Smooth muscle cell (in vitro differentiated cells): ENCODE results near the gene CYP4F2. TPM values are rescaled to one million over a fixed set of nuclear protein-coding genes. Genes with fewer than 3 reads are reported as not detected.
"Not testable (repeated sequence)": the region's sequence is repeated elsewhere in the genome, so short reads cannot be mapped to it uniquely, and the experiment has no call there.

ENCODE experiments used
- DNase-seq: peaks from one replicate; lab custom pipeline; 2025; ENCODE audit not compliant: unreplicated experiment; lab: John Stamatoyannopoulos, UW
- H2AFZ ChIP-seq: fragments of 200-600 bp; sonication (generic); 2 replicates; pipeline ENCODE4 v1.6.0; 2016; ENCODE audit warnings: antibody characterized with exemption, low read depth, mild to moderate bottlenecking
- H3F3A ChIP-seq: fragments of 200-600 bp; sonication (generic); 2 replicates; pipeline ENCODE4 v1.6.0; 2017; ENCODE audit warnings: antibody characterized with exemption, low read depth
- H3K27ac ChIP-seq: fragments of 200-600 bp; sonication (generic); 2 replicates; pipeline ENCODE4 v1.5.1; 2016; ENCODE audit warnings: low read depth, mild to moderate bottlenecking
- H3K27me3 ChIP-seq: fragments of 200-600 bp; sonication (generic); 2 replicates; pipeline ENCODE4 v1.6.1; 2016; ENCODE audit warnings: low read depth, mild to moderate bottlenecking
- H3K36me3 ChIP-seq: fragments of 200-600 bp; sonication (generic); 2 replicates; pipeline ENCODE4 v1.5.1; 2016; ENCODE audit warnings: low read depth
- H3K4me1 ChIP-seq: fragments of 200-600 bp; sonication (generic); 2 replicates; pipeline ENCODE4 v1.5.1; 2016; ENCODE audit warnings: low read depth
- H3K4me2 ChIP-seq: fragments of 200-600 bp; sonication (generic); 2 replicates; pipeline ENCODE4 v1.6.0; 2016; ENCODE audit warnings: mild to moderate bottlenecking
- H3K4me3 ChIP-seq: fragments of 200-600 bp; sonication (generic); 2 replicates; pipeline ENCODE4 v1.5.1; 2016; ENCODE audit warnings: mild to moderate bottlenecking
- H3K79me2 ChIP-seq: fragments of 200-600 bp; sonication (generic); 2 replicates; pipeline ENCODE4 v1.6.0; 2016; ENCODE audit warnings: low read depth, mild to moderate bottlenecking
- H3K9ac ChIP-seq: fragments of 200-600 bp; sonication (generic); 2 replicates; pipeline ENCODE4 v1.6.0; 2016; ENCODE audit warnings: low read depth
- H3K9me3 ChIP-seq: fragments of 200-600 bp; sonication (generic); replicated peaks from 2 replicates; pipeline ENCODE4 v1.5.1; 2016; ENCODE audit warnings: low read depth
- H4K20me1 ChIP-seq: fragments of 200-600 bp; sonication (generic); 2 replicates; pipeline ENCODE4 v1.6.0; 2016; ENCODE audit warnings: low read depth
- WGBS: methylation state at CpG from one replicate; pipeline ENCODE4 v1.1.7; 2016; ENCODE audit warnings: low lambda C conversion rate; 5-methylcytosine and 5-hydroxymethylcytosine counted together
- polyA plus RNA-seq: library from polyadenylated mRNA; unstranded; fragments of >200 nt; fragmentation: Nextera tagmentation; extraction: Ambion mirVana; gene quantifications from 2 replicates; pipeline ENCODE4 v1.2.1, GENCODE V29; 2016
- total RNA-seq: library from RNA; depleted of rRNA; stranded (reverse); fragments of >200 nt; gene quantifications from 2 replicates; pipeline ENCODE4 v1.2.3, GENCODE V29; 2014
- TF ChIP-seq, protein P1 (sequence below): fragments of 200-600 bp; sonication (generic); IDR thresholded peaks from 2 replicates; pipeline ENCODE4 v1.5.1; 2017; ENCODE audit warnings: borderline replicate concordance, mild to moderate bottlenecking, antibody characterized with exemption; ENCODE audit not compliant: insufficient read depth, poor library complexity, severe bottlenecking

Gene CYP4F2
- total and polyA plus RNA-seq, 2 experiments from 2014 or later = not detected

DNA sequence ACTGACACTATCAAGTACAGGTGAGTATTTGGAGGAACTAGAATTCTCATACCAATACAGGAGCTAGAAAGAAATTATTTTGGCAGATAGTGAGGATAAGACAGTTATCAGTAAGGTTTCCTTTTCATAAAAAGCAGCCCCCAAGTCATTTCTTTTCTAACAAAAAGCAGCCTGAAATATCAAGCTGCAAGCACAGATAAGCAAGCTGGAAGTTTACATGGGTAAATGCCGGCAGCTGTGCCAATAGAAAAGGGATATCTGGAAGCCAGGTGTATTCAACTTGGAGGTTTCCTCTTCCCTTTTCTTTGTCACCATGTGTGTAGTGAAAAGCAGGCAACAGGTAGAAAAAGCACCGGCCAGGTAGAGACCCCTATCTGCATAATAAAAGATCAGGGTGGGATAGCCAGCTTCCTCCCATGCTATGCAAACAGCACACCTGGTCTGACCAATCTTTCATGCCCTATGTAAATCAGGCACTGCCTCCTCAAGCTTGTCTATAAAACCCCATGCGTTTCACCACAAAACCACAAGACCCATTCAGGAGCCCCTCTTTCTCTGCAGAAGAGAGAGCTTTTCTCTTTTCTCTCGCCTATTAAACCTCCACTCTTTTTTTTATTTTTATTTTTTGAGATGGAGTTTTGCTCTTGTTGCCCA, 22.9 kb downstream of the CYP4F2 start:
- no peak overlapping the region for H3K4me3 ChIP-seq
- TF ChIP-seq, protein P1, sequence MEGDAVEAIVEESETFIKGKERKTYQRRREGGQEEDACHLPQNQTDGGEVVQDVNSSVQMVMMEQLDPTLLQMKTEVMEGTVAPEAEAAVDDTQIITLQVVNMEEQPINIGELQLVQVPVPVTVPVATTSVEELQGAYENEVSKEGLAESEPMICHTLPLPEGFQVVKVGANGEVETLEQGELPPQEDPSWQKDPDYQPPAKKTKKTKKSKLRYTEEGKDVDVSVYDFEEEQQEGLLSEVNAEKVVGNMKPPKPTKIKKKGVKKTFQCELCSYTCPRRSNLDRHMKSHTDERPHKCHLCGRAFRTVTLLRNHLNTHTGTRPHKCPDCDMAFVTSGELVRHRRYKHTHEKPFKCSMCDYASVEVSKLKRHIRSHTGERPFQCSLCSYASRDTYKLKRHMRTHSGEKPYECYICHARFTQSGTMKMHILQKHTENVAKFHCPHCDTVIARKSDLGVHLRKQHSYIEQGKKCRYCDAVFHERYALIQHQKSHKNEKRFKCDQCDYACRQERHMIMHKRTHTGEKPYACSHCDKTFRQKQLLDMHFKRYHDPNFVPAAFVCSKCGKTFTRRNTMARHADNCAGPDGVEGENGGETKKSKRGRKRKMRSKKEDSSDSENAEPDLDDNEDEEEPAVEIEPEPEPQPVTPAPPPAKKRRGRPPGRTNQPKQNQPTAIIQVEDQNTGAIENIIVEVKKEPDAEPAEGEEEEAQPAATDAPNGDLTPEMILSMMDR = no peak
- no peak overlapping the region for H3K27ac ChIP-seq
- H3K4me2 ChIP-seq = no peak overlapping the region
- peaks cover 5% of the 10 kb centered on the region for H3K9me3 ChIP-seq
- WGBS = 71% methylated on average over 4 of the region's 4 CpGs
- no peak overlapping the region for H2AFZ ChIP-seq
- DNase-seq = no peak
- H3F3A ChIP-seq = no peaks in the 10 kb centered on the region
- no peaks in the 10 kb centered on the region for H3K79me2 ChIP-seq
- no peaks in the 10 kb centered on the region for H3K27me3 ChIP-seq
- no peak overlapping the region for H3K9ac ChIP-seq
- H4K20me1 ChIP-seq = no peaks in the 10 kb centered on the region
- no peaks in the 10 kb centered on the region for H3K36me3 ChIP-seq
- no peaks in the 10 kb centered on the region for H3K4me1 ChIP-seq

DNA sequence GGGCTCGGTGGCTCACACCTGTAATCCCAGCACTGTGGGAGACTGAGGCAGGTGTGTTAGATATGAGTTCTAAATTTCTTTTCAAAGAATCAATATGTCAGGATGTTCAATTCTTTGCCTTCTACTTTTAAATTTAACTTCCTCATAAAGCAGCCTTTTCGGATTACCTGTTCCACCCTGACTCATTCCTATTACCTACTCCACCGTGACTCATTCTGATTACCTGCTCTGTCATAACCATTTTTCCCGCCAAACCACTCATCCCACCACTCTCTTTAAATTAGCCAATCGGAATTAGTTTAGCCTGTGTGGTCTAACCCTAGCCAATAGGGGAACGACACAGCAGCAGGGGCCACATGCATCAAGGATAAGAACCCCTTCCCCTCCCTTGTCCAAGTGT, 24.1 kb downstream of the CYP4F2 start:
- not testable (repeated sequence) for H4K20me1 ChIP-seq, H3K9me3 ChIP-seq, H3K27ac ChIP-seq, H3K4me2 ChIP-seq, H3K27me3 ChIP-seq, DNase-seq, H2AFZ ChIP-seq, H3K79me2 ChIP-seq, H3K4me3 ChIP-seq, H3K9ac ChIP-seq, H3F3A ChIP-seq, H3K36me3 ChIP-seq, H3K4me1 ChIP-seq
- WGBS = 79% methylated on average over 6 of the region's 6 CpGs

DNA sequence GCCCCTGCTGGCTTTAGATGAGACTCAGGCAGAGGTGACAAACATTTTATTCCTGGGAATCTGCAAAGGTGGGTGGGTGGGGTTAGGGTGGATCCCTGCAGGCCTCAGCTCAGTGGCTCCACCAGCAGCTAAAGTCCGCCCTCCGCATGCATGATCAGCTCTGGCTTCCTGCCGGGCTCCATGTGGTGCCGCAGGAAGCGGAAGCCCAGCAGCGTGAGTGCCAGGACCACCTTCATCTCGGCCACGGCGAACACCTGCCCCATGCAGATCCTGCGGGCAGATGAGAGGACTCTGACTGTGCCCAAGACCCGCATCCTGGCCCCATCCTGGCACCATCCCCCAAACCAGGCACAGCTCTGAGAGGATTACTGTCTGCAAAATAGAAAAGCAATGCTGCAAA, 26.3 kb downstream of the CYP4F2 start:
- TF ChIP-seq, protein P1 = no peak
- H3K4me3 ChIP-seq = no peak overlapping the region
- no peak overlapping the region for H3K9ac ChIP-seq
- H3K27me3 ChIP-seq = no peaks in the 10 kb centered on the region
- H3K27ac ChIP-seq = no peak overlapping the region
- H3K4me2 ChIP-seq = no peak overlapping the region
- no peaks in the 10 kb centered on the region for H3F3A ChIP-seq
- no peak overlapping the region for H2AFZ ChIP-seq
- 91% methylated on average over 11 of the region's 11 CpGs for WGBS
- no peaks in the 10 kb centered on the region for H3K36me3 ChIP-seq
- H3K9me3 ChIP-seq = peaks cover 3% of the 10 kb centered on the region
- H3K79me2 ChIP-seq = no peaks in the 10 kb centered on the region
- no peaks in the 10 kb centered on the region for H4K20me1 ChIP-seq
- H3K4me1 ChIP-seq = no peaks in the 10 kb centered on the region
- DNase-seq = no peak

DNA sequence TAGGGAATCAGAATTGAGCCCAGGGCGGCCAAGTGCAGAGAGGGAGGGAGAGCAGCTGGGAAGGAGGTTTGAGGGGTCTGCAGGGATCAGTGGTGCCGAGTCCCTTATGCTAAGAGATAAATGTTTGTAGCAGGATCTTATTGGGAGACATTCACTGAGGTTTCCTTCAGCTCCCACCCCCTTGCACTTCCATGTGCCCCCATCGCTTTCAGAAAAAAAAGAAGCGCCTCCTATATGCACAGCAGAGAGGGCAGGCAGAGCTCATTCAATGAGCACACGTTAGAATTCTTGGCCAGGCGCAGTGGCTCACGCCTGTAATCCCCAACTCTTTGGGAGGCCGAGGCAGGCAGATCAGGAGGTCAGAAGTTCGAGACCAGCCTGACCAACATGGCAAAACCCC, 28.0 kb downstream of the CYP4F2 start:
- TF ChIP-seq, protein P1 = no peak
- H2AFZ ChIP-seq = no peak overlapping the region
- H3K27ac ChIP-seq = no peak overlapping the region

More for the DNA sequence above, 28.0 kb downstream of the CYP4F2 start:
- H3K9me3 ChIP-seq = peaks cover 5% of the 10 kb centered on the region
- H3K79me2 ChIP-seq = no peaks in the 10 kb centered on the region
- no peak overlapping the region for H3K9ac ChIP-seq
- H3K4me1 ChIP-seq = no peaks in the 10 kb centered on the region
- no peak overlapping the region for H3K4me3 ChIP-seq
- no peaks in the 10 kb centered on the region for H3K27me3 ChIP-seq
- H3K36me3 ChIP-seq = no peaks in the 10 kb centered on the region
- no peak for DNase-seq
- 81% methylated on average over 9 of the region's 9 CpGs for WGBS
- no peak overlapping the region for H3K4me2 ChIP-seq
- H3F3A ChIP-seq = no peaks in the 10 kb centered on the region
- no peaks in the 10 kb centered on the region for H4K20me1 ChIP-seq
